ENCODE results near the gene ACOT6.
"Not testable (repeated sequence)": the region's sequence is repeated elsewhere in the genome, so short reads cannot be mapped to it uniquely, and the experiment has no call there.

Gene ACOT6

GRCh38 chr14:73655851-73656250 is 43.5 kb downstream of the ACOT6 start:
- no peak for ATAC-seq

- not testable (repeated sequence) for ATAC-seq
These were observed 46.9 kb downstream of the ACOT6 start for GRCh38 chr14:73659202-73659601.

- ATAC-seq = no peak
These were observed 48.2 kb downstream of the ACOT6 start for GRCh38 chr14:73660511-73660910.

GRCh38 chr14:73661872-73662271 is 49.6 kb downstream of the ACOT6 start:
- ATAC-seq = no peak

GRCh38 chr14:73662487-73662943 is 50.2 kb downstream of the ACOT6 start:
- no peak for ATAC-seq

- ATAC-seq = no peak
These were observed 51.4 kb downstream of the ACOT6 start for GRCh38 chr14:73663548-73664212.

- no peak for ATAC-seq
These were observed 52.8 kb downstream of the ACOT6 start for GRCh38 chr14:73665130-73665529.

GRCh38 chr14:73666583-73666982 is 54.3 kb downstream of the ACOT6 start:
- no peak for ATAC-seq

- no peak for ATAC-seq
These were observed 55.5 kb downstream of the ACOT6 start for GRCh38 chr14:73667854-73668253.
